HCT116 (cell line): ENCODE results near the gene LRRC1. TPM values are rescaled to one million over a fixed set of nuclear protein-coding genes. Genes with fewer than 3 reads are reported as not detected.

Source experiments
- ATAC-seq: fragments of 200-7000 bp; cut with Tn5 transposase; 2 replicates; pipeline ENCODE4 v1.9.1; 2020; ENCODE audit warnings: mild to moderate bottlenecking, moderate library complexity
- BruUV-seq: library from RNA; stranded (reverse); fragments of 400-500 nt; replicated peaks from 2 replicates; lab custom pipeline; 2021; lab: Mats Ljungman, UMichigan
- CTCF ChIA-PET: fragments of 300-600 bp; sonication (Branson Sonifier 250); formaldehyde crosslinking; loops from one replicate; lab custom pipeline; 2021; ENCODE audit warnings: antibody characterized with exemption; lab: Charles Lee
- POLR2A ChIA-PET: fragments of 300-600, 350-600 bp; sonication (Branson Sonifier 250); formaldehyde crosslinking; loops from one replicate; lab custom pipeline; 2021; ENCODE audit warnings: antibody characterized with exemption; lab: Charles Lee
- RAD21 ChIA-PET, 2 experiments: fragments of 300-600 bp; sonication (Branson Sonifier 250); formaldehyde crosslinking; loops; one replicate each; lab custom pipeline; 2023; ENCODE audit warnings: low total read pairs in 2 of 2; ENCODE audit not compliant: uncharacterized antibody in 2 of 2, unreplicated experiment in 2 of 2, low non-redundant PET in 1 of 2; lab: Charles Lee
- DNase-seq: peaks from one replicate; pipeline ENCODE4 v3.0.0-alpha.2; 2010; ENCODE audit warnings: low read depth, low spot score
- H2AFZ ChIP-seq: fragments of 200-600 bp; shearing (Covaris generic), sonication (generic); 2 replicates; pipeline ENCODE4 v1.6.1; 2017; ENCODE audit warnings: low read depth, mixed run types, mixed read lengths, antibody characterized with exemption, low read length; ENCODE audit not compliant: poor library complexity, severe bottlenecking
- H3K27ac ChIP-seq: 2 replicates; pipeline ENCODE4 v1.5.1; 2012; ENCODE audit warnings: low read depth, low read length
- H3K27me3 ChIP-seq: fragments of 200-600 bp; sonication (generic); 2 replicates; pipeline ENCODE4 v1.6.1; 2016; ENCODE audit warnings: mixed run types, low read length, mixed read lengths; ENCODE audit not compliant: insufficient read depth
- H3K36me3 ChIP-seq, 2 experiments: fragments of 200-500 bp in 1 of 2; fragments of 200-600 bp in 1 of 2; sonication (Bioruptor generic) in 1 of 2; sonication (generic) in 1 of 2; 2 replicates each; pipeline versions ENCODE4 v1.5.1 to v1.6.1; 2014 to 2016; ENCODE audit warnings: low read length in 2 of 2, inconsistent platforms in 1 of 2, mixed read lengths in 1 of 2, mixed run types in 1 of 2; ENCODE audit not compliant: insufficient read depth in 2 of 2, control insufficient read depth in 1 of 2
- H3K4me1 ChIP-seq, 2 experiments: fragments of 200-600 bp in 1 of 2; sonication (generic) in 1 of 2; 2 replicates each; pipeline versions ENCODE4 v1.5.1 to v1.6.1; 2012 to 2017; ENCODE audit warnings: low read length in 2 of 2, inconsistent platforms in 1 of 2, mild to moderate bottlenecking in 1 of 2, mixed read lengths in 1 of 2, mixed run types in 1 of 2, moderate library complexity in 1 of 2; ENCODE audit not compliant: insufficient read depth in 2 of 2, control insufficient read depth in 1 of 2
- H3K4me2 ChIP-seq: fragments of 200-600 bp; sonication (generic); 2 replicates; pipeline ENCODE4 v1.6.1; 2017; ENCODE audit warnings: mixed run types, low read length, mixed read lengths
- H3K4me3 ChIP-seq, 2 experiments: fragments of 200-600 bp in 1 of 2; sonication (generic) in 1 of 2; replicated peaks in 1 of 2; 2 replicates each; pipeline ENCODE4 v1.5.1; 2011 to 2016; ENCODE audit warnings: low read length in 2 of 2, control low read depth in 1 of 2, low read depth in 1 of 2, mild to moderate bottlenecking in 1 of 2, mixed read lengths in 1 of 2, mixed run types in 1 of 2
- H3K79me2 ChIP-seq: fragments of 200-600 bp; sonication (generic); 2 replicates; pipeline ENCODE4 v1.6.1; 2017; ENCODE audit warnings: mild to moderate bottlenecking, mixed run types, low read length, moderate library complexity, mixed read lengths; ENCODE audit not compliant: insufficient read depth
- H3K9ac ChIP-seq: fragments of 200-600 bp; sonication (generic); 2 replicates; pipeline ENCODE4 v1.6.1; 2016; ENCODE audit warnings: low read length, mixed read lengths
- H3K9me2 ChIP-seq: fragments of 200-600 bp; sonication (generic), shearing (Covaris generic); 2 replicates; pipeline ENCODE4 v1.6.1; 2017; ENCODE audit warnings: mixed run types, mild to moderate bottlenecking, moderate library complexity; ENCODE audit not compliant: insufficient read depth
- H3K9me3 ChIP-seq, 2 experiments: fragments of 200-500 bp in 1 of 2; fragments of 200-600 bp in 1 of 2; sonication (Bioruptor generic) in 1 of 2; sonication (generic) in 1 of 2; 2 replicates each; pipeline ENCODE4 v1.6.1; 2014 to 2017; ENCODE audit warnings: low read length in 2 of 2, mixed read lengths in 2 of 2, inconsistent platforms in 1 of 2, low read depth in 1 of 2, mild to moderate bottlenecking in 1 of 2, mixed run types in 1 of 2, moderate library complexity in 1 of 2; ENCODE audit not compliant: control insufficient read depth in 1 of 2, insufficient read depth in 1 of 2
- H4K20me1 ChIP-seq: fragments of 200-600 bp; sonication (generic), shearing (Covaris generic); 2 replicates; pipeline ENCODE4 v1.6.1; 2017; ENCODE audit warnings: mixed run types, mild to moderate bottlenecking, moderate library complexity; ENCODE audit not compliant: insufficient read depth
- ATF3 ChIP-seq: IDR thresholded peaks from 2 replicates; pipeline ENCODE4 v1.6.1; 2012
- CBX3 ChIP-seq: IDR thresholded peaks from 2 replicates; pipeline ENCODE4 v1.6.1; 2012; ENCODE audit warnings: low read depth
- CTCF ChIP-seq, 3 experiments: fragments of 200-600 bp in 1 of 3; sonication (generic) in 1 of 3; IDR thresholded peaks in 2 of 3; conservative IDR thresholded peaks in 1 of 3; 2 replicates each; pipeline ENCODE4 v1.5.1; 2012 to 2017; ENCODE audit warnings: low read depth in 2 of 3, low read length in 2 of 3, antibody characterized with exemption in 1 of 3, borderline replicate concordance in 1 of 3, control low read depth in 1 of 3, mild to moderate bottlenecking in 1 of 3, mixed read lengths in 1 of 3, mixed run types in 1 of 3, moderate library complexity in 1 of 3; ENCODE audit not compliant: insufficient read depth in 1 of 3
- ELF1 ChIP-seq: IDR thresholded peaks from 2 replicates; pipeline ENCODE4 v1.6.1; 2012; ENCODE audit warnings: low read depth, borderline replicate concordance
- EZH2 ChIP-seq: fragments of 200-600 bp; sonication (generic); IDR thresholded peaks from 2 replicates; pipeline ENCODE4 v1.6.1; 2017; ENCODE audit warnings: antibody characterized with exemption, mixed run types
- EZH2phosphoT487 ChIP-seq: fragments of 200-600 bp; IDR thresholded peaks from 2 replicates; pipeline ENCODE4 v1.6.1; 2018; ENCODE audit warnings: antibody characterized with exemption, borderline replicate concordance
- JUND ChIP-seq: IDR thresholded peaks from 2 replicates; pipeline ENCODE4 v1.6.1; 2012
- MAX ChIP-seq: IDR thresholded peaks from 2 replicates; pipeline ENCODE4 v1.6.1; 2012
- POLR2A ChIP-seq: IDR thresholded peaks from 2 replicates; pipeline ENCODE4 v1.7.0; 2011; ENCODE audit warnings: borderline replicate concordance; ENCODE audit not compliant: insufficient read depth, insufficient read length; ENCODE audit errors: extremely low read depth
- POLR2AphosphoS5 ChIP-seq: IDR thresholded peaks from 2 replicates; pipeline ENCODE4 v1.6.1; 2011; ENCODE audit warnings: mild to moderate bottlenecking, low read depth, low read length, moderate library complexity
- RAD21 ChIP-seq: IDR thresholded peaks from 2 replicates; pipeline ENCODE4 v1.6.1; 2012; ENCODE audit warnings: low read depth, mild to moderate bottlenecking
- REST ChIP-seq: IDR thresholded peaks from 2 replicates; pipeline ENCODE4 v1.6.1; 2012; ENCODE audit warnings: low read depth
- SIN3A ChIP-seq: IDR thresholded peaks from 2 replicates; pipeline ENCODE4 v1.6.1; 2012; ENCODE audit warnings: low read depth
- TCF7L2 ChIP-seq: IDR thresholded peaks from 2 replicates; pipeline ENCODE4 v1.7.0; 2011; ENCODE audit warnings: borderline replicate concordance, inconsistent platforms; ENCODE audit not compliant: insufficient read depth, insufficient read length; ENCODE audit errors: extremely low read depth
- YY1 ChIP-seq: IDR thresholded peaks from 2 replicates; pipeline ENCODE4 v1.6.1; 2011; ENCODE audit warnings: low read length, low read depth, moderate library complexity, mild to moderate bottlenecking; ENCODE audit not compliant: insufficient replicate concordance; ENCODE audit errors: extremely low read depth
- ZBTB33 ChIP-seq: IDR thresholded peaks from 2 replicates; pipeline ENCODE4 v1.6.1; 2011; ENCODE audit warnings: mild to moderate bottlenecking, low read length, moderate library complexity; ENCODE audit not compliant: insufficient replicate concordance; ENCODE audit errors: extremely low read depth
- ZFX ChIP-seq: fragments of 450-650 bp; IDR thresholded peaks from 2 replicates; pipeline ENCODE4 v1.6.1; 2017
- ZNF274 ChIP-seq: fragments of 200-500 bp; sonication (Bioruptor generic); IDR thresholded peaks from 2 replicates; pipeline ENCODE4 v1.6.1; 2014; ENCODE audit warnings: mild to moderate bottlenecking, low read depth, low read length, inconsistent platforms
- intact Hi-C: fragments of 100-400 bp; cut with micrococcal nuclease; formaldehyde crosslinking; loops from 2 replicates; pipeline ENCODE4 v1.10.0; 2022
- total RNA-seq: library from RNA; stranded (reverse); gene quantifications from one replicate; pipeline ENCODE4 v1.2.1, GENCODE V29; 2021; ENCODE audit not compliant: unreplicated experiment

Gene LRRC1
- total RNA-seq, 1 experiment from 2014 or later, result 19.8 TPM

- no TSS peak for BruUV-seq
- no peaks in the 10 kb centered on the region for H4K20me1 ChIP-seq
- H3K79me2 ChIP-seq, result peaks cover 20% of the 10 kb centered on the region
- DNase-seq, result no peak
- intact Hi-C loops, result loop anchor here (5.0 kb wide), 1 partner anchor 45 kb away; no protein-coding TSS in a partner anchor
- ChIA-PET POLR2A (interaction anchor here (3.9 kb wide), 1 partner anchor 57 kb away, joined by 20 read pairs; no protein-coding TSS in a partner anchor), CTCF (no interaction called here), RAD21 (no interaction called here)
- TF ChIP-seq EZH2phosphoT487 (no peak), EZH2 (no peak), POLR2AphosphoS5 (no peak), YY1 (no peak), ZFX (no peak), ZBTB33 (no peak), CTCF (IDR thresholded peaks at IDR 0.05 in 2 of 3, conservative IDR thresholded peaks at IDR 0.05 in 1 of 3; ENCODE audit: borderline replicate concordance in 1 of 3, insufficient read depth in 1 of 3, low read depth in 2 of 3, low read length in 2 of 3) (no peak), JUND (no peak), TCF7L2 (no peak), ELF1 (no peak), SIN3A (no peak), CBX3 (no peak), ATF3 (no peak), RAD21 (no peak), POLR2A (no peak), ZNF274 (no peak), REST (no peak), MAX (no peak)
- H3K27me3 ChIP-seq, result no peaks in the 10 kb centered on the region
- no peaks in the 10 kb centered on the region for H3K9me2 ChIP-seq
- ATAC-seq, result no peak
- H3K9me3 ChIP-seq, result 0 out of 4 replicates have a peak, but pooled peaks cover 4 to 5% of the 10 kb centered on the region in 2 experiments
- H2AFZ ChIP-seq, result no peak overlapping the region
- H3K27ac ChIP-seq, result no peak overlapping the region
- peak overlapping the region; percentile 95 for H3K4me2 ChIP-seq
- peak overlapping the region in 1 of 2 experiments; percentile 75; a peak in 1 of 4 replicates for H3K4me3 ChIP-seq
- peaks cover 12 to 32% of the 10 kb centered on the region in 2 experiments for H3K4me1 ChIP-seq
- H3K9ac ChIP-seq, result no peak overlapping the region
- H3K36me3 ChIP-seq, result no peaks in the 10 kb centered on the region
These were observed 2.8 kb upstream of the LRRC1 start for GRCh38 chr6:53792016-53792415.
